LHCN-M2 (cell line): ENCODE results near the gene YWHAH. TPM values are rescaled to one million over a fixed set of nuclear protein-coding genes. Genes with fewer than 3 reads are reported as not detected.
A peak's percentile ranks its signal among the peaks of the same experiment; 100 is the strongest.

Source experiments
- DNase-seq: peaks from one replicate; pipeline ENCODE4 v3.0.0-alpha.2; 2012; ENCODE audit warnings: low read depth
- total RNA-seq: library from RNA; depleted of rRNA; stranded (reverse); fragments of >200 nt; gene quantifications from 2 replicates; pipeline ENCODE4 v1.2.3, GENCODE V29; 2014

Gene YWHAH
- total RNA-seq, 1 experiment from 2014 or later, result 154 TPM

DNA sequence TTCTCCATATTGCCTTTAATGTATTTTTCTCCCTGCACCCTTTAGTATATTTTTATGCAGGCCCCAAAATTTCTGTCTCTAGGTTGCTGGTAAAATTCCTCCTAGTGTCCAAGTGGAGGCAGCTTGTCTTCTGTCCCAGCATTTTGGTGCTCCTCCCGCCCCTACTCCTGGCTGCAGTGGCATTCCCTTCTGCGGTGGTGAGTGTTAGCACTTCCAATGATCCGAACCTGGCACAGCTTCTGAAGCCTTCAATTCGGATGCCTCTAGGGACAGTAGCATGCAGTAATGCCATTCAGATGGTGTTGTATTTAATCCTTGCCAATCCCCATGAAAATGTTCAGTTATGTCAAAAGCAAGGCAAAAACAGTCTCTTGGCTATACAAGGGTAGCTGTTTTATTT is 5.9 kb downstream of the YWHAH start:
- no peak for DNase-seq

DNA sequence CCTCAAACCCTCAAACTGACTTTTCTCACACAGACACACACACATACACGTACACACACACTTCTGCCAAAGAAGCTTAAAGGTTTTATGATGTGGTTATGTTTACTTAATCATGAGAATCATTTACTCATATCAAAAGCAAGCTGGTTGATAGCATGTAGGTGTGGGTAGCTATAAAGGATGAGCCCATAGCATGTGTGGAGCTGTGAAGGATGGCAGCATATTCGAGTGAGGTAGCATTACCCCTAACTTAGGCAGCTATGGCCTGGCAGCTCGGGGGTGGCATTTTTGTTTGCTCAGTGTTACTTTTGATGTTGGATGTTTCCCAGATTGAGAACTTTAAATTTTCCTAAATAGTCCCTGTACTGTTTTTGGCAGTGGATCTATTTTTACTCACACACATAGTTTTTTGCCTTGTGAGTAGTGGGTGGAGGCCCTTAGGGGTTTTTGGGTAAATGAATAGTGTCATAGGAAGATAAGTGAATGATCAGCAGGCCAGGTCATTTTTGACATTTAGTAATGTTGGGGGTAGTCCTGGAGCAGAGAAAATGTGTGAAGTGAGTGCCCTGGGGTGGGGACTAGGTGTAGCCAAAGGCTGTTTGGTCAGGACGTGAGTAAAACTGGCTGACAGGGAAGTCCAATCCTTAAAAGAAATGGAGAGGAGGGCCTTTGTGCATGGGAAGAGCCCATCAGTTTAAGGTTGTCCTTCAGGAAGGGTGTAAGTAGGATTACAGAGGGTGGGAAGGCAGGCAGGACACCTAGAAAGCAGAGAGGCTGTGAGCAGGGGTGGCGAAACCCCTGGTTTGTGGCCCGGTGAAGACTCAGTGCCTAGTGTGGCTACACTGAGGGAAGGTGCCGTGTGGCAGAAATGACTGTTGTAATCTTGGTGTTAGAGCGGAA is 7.1 kb downstream of the YWHAH start:
- no peak for DNase-seq

DNA sequence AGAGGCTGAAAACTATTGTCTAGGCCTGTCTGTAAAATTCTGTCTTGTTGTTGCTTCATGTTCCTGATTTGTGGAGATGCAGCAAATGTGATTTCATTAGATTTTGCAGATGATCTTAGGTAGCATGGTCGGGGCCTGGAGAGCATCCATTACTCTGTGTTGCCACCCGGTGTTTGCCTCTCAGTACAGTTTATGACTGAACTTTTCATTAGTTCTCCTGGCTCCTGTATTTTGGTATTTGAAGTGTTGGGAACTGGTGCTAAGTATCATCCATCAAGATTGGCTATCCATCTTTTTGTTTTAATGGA is 7.7 kb downstream of the YWHAH start:
- DNase-seq, result peak; percentile 29

DNA sequence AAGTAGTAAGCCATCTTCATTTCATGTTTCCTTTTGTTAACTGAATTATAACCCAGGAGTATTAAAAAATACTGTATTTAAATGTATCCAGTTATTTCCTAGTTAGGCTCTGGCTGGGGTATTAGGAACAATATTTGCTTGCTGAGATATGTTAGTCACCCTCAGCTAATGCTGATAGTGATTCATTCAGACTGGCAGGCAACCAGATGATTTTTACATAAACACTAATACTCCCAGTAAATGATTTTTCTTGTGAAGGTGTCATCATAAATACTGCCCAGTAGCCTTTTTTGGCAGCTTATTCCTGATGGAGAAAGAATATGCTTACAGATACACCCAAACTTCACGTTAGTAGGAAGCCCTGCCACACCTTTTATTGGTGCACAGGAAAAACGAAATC is 8.1 kb downstream of the YWHAH start:
- DNase-seq, result peak; percentile 77

DNA sequence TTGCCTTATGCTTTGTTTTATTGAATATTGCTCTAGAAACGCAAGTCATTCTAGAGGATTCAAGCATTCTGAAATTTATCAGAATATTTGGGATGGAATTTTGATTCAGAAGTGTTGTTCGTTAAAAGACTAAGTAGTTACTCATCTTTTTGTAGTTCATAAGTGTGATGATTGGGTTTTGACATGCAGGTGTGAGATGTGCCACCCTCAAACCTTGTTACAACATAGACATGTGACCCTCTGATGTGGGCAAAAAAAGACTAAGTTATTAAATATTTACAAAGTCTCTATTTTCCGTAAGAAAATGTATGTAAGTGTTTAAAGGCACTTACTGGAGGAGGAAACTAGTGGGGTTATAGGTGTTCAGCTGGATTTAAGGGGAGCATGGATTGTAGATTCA is 8.9 kb downstream of the YWHAH start:
- DNase-seq, result no peak

DNA sequence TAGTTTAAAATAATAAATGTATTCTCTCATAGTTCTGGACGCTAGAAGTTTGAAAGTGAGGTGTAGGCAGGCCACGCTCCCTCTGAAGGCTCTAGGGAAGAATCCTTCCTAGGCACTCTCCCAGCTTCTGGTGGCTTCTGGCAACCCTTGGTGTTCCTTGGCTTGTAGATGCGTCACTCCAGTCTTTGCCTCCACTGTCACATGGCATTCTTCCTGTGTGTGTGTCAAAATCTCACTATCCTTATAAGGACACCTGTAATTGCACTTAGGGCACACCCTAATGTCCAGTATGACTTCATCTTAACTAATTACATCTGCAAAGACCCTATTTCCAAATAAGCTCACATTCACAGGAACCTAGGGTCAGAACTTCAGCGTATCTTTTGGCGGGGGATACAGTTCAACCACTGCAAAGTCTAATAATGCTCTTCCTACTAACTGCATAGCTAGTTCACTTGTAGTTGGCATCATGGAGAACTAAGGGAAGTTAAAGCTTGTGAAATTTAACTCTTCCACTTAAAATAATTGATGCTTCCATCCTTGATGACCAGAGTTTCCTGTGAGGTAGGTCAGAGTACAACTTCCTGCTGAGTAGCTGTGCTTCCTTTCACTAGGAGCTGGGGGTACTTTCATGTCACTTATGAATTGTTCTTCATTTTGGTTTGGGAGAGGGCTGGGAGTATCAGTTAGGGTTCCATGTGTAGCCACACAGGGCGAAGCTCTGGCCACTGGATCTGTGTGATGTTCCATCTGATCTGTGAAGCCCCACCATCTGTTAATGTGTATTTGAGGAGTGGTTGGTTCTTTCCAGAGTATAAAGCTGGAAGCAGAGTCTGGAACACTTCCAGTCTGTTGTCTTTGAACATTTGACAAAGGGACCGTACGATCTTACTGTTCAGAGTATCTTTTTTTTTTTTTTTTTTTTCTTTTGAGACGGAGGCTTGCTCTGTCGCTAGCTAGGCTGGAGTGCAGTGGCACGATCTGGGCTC is 10.5 kb downstream of the YWHAH start:
- DNase-seq, result no peak

DNA sequence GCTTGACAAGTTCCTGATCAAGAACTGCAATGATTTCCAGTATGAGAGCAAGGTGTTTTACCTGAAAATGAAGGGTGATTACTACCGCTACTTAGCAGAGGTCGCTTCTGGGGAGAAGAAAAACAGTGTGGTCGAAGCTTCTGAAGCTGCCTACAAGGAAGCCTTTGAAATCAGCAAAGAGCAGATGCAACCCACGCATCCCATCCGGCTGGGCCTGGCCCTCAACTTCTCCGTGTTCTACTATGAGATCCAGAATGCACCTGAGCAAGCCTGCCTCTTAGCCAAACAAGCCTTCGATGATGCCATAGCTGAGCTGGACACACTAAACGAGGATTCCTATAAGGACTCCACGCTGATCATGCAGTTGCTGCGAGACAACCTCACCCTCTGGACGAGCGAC is 12.0 kb downstream of the YWHAH start:
- no peak for DNase-seq

DNA sequence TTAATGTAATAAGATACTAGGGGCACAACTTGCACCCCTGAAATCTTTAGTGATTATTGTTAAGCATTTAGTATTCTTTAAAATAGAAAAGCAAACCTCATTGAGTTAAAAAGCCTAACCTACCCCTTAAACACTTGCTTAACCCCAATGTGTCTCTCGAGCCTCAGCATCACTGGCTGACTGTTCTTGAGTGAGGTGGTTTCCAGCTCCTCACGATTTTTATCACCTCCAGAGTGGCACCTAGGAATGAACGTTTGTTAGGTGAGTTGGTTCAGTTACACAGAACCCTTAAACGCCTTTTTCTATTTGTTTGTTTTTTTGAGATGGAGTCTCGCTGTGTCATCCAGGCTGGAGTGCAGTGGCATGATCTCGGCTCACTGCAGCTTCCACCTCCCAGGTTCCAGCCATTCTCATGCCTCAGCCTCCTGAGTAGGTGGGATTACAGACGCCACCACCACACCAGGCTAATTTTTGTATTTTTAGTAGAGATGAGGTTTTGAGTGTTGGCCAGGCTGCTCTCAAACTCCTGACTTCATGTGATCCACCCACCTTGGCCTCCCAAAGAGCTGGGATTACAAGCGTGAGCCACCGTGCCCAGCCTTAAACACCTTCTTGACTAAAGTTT is 13.7 kb downstream of the YWHAH start:
- DNase-seq, result no peak

DNA sequence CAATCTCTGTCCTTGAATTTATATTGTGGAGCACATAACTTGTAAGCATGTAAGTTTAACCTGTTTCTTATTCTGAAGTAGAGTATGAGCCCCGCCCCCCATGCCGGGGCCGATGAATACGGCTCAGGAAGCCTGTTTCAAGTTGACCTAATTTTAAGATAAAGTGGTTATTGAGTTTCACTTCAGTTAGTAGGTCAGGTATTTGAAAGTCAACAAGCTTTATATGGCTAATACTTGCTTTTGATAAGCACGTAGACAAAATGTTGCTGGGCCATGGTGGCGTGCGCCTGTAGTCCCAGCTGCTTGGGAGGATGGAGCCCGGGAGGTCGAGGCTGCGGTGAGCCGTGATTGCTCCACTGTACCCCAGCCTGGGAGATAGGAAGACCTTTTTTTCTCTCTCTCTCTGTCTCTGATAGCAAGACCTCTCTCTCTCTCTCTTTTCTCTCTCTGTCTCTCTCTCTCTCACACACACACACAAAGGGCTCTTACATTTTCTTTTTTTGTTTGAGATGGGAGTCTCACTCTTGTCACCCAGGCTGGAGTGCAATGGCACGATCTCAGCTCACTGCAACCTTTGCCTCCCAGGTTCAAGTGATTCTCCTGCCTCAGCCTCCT is 14.4 kb downstream of the YWHAH start:
- DNase-seq, result no peak

DNA sequence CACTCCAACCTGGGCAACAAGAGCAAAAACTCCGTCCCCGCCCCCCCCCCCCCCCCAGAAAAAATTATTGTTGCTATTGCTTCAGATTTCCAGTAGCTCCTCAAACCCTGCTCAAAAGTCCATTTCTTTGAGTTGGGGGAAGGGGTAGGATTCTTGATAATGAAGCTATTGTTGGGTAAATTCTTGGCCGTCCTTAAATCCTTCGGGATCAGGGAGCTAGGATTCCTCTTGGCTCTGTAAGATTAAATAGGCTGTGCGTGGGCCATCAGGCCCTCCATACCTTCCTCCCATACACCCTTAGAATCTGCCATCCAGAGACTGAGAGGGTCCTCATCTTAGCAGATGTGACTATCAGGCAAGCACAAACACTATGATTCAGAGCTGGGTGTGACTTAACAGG is 16.4 kb downstream of the YWHAH start:
- no peak for DNase-seq

DNA sequence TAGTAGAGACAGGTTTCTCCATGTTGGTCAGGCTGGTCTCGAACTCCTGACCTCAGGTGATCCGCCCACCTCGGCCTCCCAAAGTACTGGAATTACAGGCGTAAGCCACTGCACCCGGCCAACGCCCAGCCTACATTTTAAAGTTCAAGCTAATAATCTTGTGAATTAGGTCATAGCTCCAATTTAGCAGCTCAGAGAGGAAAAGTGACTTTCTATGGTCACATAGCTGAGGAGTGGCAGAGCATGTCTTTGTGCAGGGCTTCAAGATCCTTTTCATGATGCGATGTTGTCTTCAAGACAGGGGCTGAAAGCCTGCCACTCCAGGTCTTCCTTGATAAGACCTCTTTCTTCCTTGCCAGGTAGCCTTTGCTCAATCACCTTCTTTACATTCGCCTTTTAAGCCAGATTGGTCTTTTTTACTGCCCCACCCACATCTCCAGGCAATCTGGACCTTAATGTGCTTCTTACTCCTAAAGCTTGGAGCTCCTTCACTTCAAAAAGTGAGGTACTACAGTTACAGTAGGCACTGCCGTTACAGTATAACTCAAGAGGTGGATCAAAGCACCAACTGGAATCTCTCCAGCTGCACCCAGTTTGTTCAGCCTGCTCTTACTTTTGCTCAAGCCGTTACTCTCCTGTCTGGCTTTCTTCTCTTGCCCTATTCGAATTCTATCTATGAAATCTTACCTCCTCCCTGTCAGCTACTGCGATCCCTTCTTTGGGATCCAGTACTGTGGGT is 18.2 kb downstream of the YWHAH start:
- DNase-seq, result no peak

DNA sequence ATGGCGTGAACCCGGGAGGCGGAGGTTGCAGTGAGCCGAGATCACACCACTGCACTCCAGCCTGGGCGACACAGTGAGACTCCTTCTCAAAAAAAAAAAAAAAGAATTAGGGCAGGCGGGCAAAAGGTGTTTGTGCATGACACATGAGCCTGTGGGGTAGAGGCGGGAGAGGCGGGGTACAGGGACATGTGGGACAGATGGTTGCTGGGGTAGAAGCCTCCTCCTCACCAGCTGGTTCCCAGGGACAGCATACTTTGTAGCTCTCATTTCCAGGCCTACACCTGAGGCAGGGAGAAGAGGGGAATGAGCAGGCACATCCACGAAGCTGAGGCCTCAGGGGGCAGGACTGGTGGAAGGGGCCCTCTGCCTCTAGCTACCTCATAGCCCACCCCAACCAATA is 23.7 kb downstream of the YWHAH start:
- DNase-seq, result no peak

DNA sequence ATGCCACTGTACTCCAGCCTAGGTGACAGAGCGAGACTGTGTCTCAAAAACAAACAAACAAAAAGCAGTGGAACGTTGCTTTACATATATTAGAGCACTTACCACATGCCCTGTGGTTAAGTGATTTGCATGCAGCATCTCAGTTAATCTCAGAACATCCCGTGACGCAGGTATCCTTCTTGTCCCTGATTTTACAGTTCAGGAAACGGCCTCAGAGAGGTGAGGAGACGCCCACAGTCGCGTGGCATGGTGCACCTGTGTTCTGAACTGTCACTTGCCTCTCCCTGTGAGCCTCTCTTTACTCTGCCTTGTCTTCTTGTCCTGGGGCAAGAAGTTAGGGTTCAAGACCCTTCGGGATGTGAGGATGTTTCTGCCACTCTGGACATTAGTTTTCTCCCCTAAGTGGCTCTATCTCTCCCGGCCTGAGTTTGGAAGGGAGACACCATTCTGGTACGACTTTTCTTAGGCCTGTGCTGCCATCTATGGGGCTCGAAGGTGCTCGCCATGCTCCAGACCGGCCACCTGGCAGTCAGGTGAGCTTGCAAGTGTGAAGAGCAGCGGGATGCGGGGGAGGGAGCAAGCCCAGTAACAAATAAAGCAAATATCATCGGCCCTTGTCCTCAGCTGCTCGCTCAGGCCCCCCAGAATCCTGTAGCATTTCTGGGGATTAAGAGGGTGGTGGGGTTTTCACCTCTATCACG is 25.6 kb downstream of the YWHAH start:
- peak; percentile 41 for DNase-seq

DNA sequence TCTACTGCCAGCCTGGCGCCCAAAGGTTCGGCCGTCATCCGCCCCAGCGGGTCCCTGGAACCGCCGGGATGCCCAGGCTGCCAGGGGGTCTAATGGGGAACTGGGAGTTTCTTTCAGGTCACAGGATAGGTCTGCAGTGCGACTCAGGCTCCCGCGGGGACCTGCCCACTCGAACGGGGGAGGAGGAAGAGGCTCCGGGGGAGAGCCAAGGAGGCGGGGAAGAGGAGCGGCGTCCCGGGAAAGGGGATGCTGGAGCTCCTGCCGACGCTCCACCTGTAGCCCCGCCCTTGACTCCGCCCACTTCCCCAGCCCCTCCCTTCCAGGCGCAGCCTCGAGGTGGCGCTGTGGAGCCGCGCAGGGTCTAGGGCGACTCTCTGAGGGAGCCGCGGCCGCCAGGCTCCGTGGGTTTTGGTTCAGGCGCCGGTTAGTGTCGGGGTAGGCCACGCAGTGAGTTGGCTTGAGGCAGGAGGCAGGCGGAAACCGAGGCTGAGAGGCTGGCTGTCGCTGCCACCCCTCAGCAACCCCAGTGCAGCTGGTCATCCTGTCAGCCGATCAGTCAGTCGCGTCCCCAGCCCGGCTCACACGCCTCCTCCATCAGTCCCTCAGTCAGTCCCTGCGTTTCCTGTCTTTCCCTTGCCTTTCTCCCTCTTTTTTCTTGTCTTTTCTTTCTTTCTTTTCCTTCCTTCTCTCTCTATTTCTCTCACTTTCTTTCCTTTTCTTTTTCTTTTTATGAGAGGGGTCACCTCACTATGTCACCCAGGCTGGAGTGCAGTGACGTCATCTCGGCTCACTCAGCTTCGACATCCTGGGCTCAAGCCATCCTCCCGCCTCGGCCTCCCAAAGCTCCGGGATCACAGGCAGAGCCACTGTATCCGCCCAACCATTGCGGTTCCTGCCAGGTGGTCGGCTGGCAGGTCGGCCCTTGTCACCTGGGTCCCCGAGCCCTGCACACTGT is 26.4 kb downstream of the YWHAH start:
- DNase-seq, result peak; percentile 56

DNA sequence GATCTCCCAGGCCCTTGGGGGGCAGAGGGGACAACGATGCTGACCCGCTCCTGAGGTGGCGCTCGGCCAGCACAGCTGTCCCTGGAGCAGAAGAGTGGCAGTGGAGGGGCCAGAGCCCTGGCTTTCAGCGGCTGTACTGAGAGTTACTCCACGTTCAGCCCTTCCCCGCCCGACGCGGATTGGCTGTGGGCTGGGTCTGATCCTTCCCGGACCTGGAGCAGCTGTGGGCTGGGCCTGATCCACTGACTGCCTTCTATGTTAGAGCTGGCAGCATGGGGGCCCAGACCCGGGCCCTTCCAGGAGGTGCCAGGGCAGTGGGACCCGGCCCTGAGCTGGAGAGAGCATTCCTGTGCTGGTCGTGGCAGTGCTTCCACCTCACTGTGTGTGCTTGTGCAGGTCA is 27.8 kb downstream of the YWHAH start:
- DNase-seq, result no peak

DNA sequence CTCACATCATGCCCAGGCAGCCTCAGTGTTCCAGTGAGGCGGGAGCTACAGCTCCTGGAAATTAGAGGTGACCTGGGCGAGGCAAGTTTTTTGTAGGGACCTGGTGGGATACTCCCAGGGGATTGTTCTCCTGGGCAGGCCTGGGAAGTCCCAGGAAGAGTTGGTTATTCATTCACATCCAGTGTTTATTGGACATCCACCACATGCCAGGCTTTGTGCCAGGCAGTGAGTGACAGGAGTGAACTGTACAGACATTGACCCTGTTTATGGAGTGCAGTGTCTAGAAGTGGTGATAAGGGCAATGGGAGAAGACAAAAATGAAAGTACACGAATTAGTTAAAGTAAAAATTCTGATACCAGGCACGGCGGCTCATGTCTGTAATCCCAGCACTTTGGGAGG is 29.4 kb downstream of the YWHAH start:
- no peak for DNase-seq

DNA sequence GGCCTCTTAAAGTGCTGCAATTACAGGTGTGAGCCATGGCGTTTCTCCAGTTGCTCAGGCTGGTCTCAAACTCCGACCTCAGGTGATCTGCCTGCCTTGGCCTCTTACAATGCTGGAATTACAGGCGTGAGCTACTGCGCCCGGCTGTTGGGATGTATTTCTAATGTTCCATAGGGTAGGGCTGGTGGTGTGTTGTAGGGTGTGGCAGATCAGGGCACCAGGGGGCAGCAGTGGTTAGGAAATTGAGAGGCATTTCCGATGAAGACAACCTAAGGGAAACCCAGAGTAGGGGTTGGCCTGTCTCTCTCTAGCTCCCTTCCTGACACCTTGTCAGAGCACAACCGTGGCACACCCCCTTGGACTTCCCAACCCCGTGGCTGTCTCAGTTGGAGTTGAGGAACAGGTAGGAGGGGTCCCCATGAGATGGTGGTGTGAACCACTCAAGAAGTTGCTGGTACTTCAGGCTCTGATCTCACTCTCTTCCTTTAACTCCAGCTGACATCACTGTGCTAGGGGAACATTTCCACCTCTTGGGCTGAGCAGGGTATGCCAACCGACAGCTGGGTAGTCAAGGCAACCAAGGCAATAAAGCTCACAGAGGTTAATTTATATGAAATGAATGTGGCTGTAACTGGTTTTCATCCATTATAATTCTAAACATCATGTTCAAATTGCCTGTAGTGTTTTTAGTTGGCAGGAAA is 33.0 kb downstream of the YWHAH start:
- DNase-seq, result peak; percentile 55

DNA sequence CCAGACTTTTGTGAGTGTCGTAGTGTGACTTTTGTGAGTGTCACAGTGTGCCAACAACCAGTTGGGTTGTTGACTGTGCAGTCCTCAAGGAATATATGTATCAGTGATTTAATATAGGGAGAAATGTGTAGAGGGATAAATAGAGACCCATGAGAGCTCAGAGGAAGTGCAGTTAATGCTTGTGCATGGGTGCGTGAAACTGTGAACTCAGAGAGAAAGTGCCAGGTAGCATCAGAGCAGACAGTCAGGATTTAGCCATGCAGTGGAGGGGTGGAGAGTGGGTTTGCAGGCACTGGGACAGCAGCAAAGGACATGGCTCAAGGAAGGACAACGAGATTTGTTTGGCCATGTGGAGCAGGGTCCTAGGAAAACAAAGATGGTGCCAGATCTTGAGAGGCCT is 33.6 kb downstream of the YWHAH start:
- DNase-seq, result no peak

DNA sequence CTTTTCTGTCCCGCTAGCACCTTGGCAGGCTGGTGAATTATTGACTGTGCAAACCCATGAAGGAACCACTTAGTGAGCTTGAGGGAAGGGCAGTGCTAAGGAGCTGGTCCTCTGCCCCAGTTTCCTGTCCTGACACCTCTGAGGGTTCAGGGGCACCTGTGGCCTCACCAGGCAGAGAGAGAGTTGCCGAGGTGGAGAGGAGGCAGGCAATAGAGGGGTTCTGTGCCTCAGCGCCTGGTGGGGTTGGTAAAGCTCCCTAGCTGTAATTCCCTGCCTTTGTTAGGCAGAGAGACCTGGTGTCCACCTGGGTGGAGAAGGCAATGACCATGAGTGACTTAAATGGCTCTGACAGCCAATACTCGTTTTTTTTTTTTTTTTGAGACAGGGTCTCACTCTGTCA is 36.3 kb downstream of the YWHAH start:
- no peak for DNase-seq
